ENCODE results near the gene PPM1G.
"Not testable (repeated sequence)": the region's sequence is repeated elsewhere in the genome, so short reads cannot be mapped to it uniquely, and the experiment has no call there.

Gene PPM1G

DNA sequence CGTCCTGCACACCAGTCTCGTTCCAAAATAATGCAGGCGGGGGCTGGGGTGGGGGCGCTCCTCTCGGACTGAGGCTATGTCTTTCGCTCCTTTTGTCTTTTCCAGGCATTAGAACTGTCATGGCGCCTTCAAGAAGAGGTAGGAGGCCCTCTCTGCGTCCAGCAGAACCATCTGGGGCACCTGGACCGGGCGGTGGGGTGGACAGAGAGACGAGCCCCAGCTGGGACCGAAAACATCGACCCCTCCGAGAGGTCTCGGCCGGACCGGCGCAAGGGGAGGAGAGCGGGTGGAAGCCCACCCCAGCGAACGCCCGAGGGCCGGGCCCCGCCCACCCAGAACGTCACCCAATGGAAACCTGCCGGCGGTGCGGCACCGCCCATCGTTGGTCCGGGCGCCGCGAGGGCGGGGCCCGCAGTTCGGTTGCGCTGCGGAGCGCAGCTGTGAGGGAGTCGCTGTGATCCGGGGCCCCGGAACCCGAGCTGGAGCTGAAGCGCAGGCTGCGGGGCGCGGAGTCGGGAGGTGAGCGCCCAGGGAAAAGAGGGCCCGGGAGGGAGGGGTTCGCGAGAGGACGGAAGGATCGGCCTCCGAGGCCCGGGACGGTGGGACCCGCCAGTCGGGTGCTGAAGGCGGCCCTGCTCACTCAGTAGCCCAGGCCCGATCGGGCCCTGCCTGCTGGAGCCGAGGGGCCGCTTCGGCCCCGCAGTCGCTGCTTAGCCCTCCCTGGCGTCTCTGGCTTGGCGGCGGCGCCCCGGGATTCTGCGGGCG is 19.0 kb upstream of the PPM1G start, which contains the start of gene NRBP1:
TSS of gene NRBP1 (plus strand) at position 419 of the 765 bp plus-strand sequence. CDS start 4,643 bp downstream, outside the sequence.
- Mint-ChIP-seq H3K27me3 (no peaks in the 10 kb centered on the region), H3K4me3 (peak within 1 kb of the TSS; percentile 99), H3K4me1 (ENCODE audit: low read depth) (peaks cover 35% of the 10 kb centered on the region), H3K9me3 (no peaks in the 10 kb centered on the region), H3K36me3 (ENCODE audit: low read depth) (peaks cover 31% of the 10 kb centered on the region), H3K27ac (peak within 1 kb of the TSS; percentile 98)
- peak; percentile 96 for DNase-seq

GRCh38 chr2:27427863-27428212 is 18.4 kb upstream of the PPM1G start:
- Mint-ChIP-seq H3K4me1 (ENCODE audit: low read depth) (peaks cover 29% of the 10 kb centered on the region), H3K27ac (peak overlapping the region; percentile 98), H3K9me3 (no peaks in the 10 kb centered on the region), H3K4me3 (peak overlapping the region; percentile 95), H3K36me3 (ENCODE audit: low read depth) (peaks cover 26% of the 10 kb centered on the region), H3K27me3 (no peaks in the 10 kb centered on the region)
- DNase-seq: no peak

DNA sequence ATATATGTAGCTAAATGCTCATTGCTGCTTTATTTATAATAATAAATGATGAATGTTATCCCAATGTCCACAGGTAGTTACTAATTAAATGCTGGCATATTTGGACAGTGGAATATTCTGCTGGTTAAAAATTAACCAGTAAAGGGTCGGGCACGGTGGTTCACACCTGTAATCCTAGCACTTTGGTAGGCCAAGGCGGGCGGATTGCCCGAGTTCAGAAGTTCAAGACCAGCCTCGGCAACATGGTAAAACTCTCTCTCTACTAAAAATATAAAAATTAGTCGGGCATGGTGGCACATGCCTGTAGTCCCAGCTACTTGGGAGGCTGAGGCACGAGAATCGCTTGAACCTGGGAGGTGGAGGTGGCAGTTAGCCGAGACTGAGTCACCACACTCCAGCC is 15.6 kb upstream of the PPM1G start:
- H3K27me3 Mint-ChIP-seq, H3K4me3 Mint-ChIP-seq, H3K9me3 Mint-ChIP-seq, DNase-seq, H3K27ac Mint-ChIP-seq: not testable (repeated sequence)
- Mint-ChIP-seq H3K4me1 (ENCODE audit: low read depth) (peaks cover 11% of the 10 kb centered on the region), H3K36me3 (ENCODE audit: low read depth) (peaks cover 13% of the 10 kb centered on the region)

GRCh38 chr2:27422958-27423357 is 13.6 kb upstream of the PPM1G start:
- H3K9me3 Mint-ChIP-seq: no peaks in the 10 kb centered on the region
- H3K4me3 Mint-ChIP-seq: no peak overlapping the region
- H3K27me3 Mint-ChIP-seq: no peaks in the 10 kb centered on the region
- DNase-seq: no peak
- no peak overlapping the region for H3K27ac Mint-ChIP-seq
- H3K36me3 Mint-ChIP-seq (ENCODE audit: low read depth): no peaks in the 10 kb centered on the region
- H3K4me1 Mint-ChIP-seq (ENCODE audit: low read depth): peaks cover 5% of the 10 kb centered on the region

DNA sequence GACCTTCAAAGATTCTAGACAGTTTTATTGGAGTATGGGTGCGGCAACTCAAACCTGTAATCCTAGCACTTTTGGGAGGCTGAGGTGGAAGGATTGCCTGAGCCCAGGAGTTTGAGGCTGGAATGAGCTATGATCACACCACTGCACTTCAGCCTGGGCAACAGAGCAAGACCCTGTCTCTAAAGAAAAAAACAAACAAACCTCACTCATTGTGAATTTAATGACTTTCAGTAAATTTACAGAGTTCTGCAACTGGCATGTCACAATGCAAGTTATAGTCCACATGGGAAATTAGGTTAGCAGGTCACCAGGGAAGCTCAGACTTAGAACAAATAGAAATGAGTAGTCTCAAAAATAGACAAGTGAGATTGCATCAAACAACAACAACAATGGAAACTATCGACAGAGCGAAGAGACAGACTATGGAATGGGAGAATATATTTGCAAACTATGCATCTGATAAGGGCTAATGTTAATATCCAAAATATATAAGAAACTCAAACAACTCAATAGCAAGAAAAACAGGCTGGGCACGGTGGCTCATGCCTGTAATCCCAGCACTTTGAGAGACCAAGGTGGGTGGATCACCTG is 12.4 kb upstream of the PPM1G start:
- Mint-ChIP-seq H3K36me3 (ENCODE audit: low read depth) (no peaks in the 10 kb centered on the region), H3K27ac (no peak overlapping the region), H3K27me3 (no peaks in the 10 kb centered on the region), H3K4me3 (no peak overlapping the region), H3K4me1 (ENCODE audit: low read depth) (no peaks in the 10 kb centered on the region), H3K9me3 (no peaks in the 10 kb centered on the region)
- DNase-seq: no peak

DNA sequence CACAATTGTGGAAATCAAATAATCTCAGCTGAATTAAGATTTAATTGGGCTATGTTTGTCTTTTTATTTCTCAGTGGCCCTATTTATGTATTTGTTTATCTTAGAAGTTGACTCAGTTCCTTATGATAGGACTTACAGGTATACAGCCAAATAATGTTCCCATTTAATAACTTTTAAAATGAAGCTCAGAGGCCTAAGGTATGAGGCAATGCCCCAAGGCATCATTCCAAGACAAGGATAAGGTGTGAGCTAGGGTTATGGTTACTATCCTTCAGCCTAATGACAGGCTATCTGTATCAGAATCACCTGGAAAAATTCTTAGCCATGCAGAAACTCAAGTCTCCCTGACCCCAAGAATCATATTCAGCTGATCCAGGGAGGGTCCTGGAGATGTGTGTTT is 11.6 kb upstream of the PPM1G start:
- Mint-ChIP-seq H3K36me3 (ENCODE audit: low read depth) (no peaks in the 10 kb centered on the region), H3K4me3 (no peak overlapping the region), H3K27me3 (no peaks in the 10 kb centered on the region), H3K4me1 (ENCODE audit: low read depth) (no peaks in the 10 kb centered on the region), H3K9me3 (no peaks in the 10 kb centered on the region), H3K27ac (no peak overlapping the region)
- no peak for DNase-seq

DNA sequence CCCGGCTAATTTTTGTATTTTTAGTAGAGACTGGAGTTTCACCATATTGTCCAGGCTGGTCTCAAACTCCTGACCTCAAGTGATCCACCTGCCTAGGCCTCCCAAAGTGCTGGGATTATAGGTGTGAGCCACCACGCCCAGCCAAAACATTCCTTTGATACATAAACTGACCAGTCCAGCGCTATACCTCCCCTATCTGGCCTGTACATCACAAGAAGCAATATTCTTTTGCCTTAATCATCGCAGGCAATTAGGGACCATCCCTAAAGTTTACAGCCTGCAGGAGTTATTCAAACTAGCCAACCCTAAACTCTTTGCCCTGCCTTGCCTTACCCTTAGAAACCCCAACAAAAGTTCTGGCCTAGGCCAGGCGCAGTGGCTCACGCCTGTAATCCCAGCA is 6.8 kb upstream of the PPM1G start:
- H3K9me3 Mint-ChIP-seq: no peaks in the 10 kb centered on the region
- no peak overlapping the region for H3K27ac Mint-ChIP-seq
- no peak for DNase-seq
- H3K4me1 Mint-ChIP-seq (ENCODE audit: low read depth): no peaks in the 10 kb centered on the region
- H3K4me3 Mint-ChIP-seq: no peak overlapping the region
- no peaks in the 10 kb centered on the region for H3K36me3 Mint-ChIP-seq (ENCODE audit: low read depth)
- peaks cover 2% of the 10 kb centered on the region for H3K27me3 Mint-ChIP-seq

DNA sequence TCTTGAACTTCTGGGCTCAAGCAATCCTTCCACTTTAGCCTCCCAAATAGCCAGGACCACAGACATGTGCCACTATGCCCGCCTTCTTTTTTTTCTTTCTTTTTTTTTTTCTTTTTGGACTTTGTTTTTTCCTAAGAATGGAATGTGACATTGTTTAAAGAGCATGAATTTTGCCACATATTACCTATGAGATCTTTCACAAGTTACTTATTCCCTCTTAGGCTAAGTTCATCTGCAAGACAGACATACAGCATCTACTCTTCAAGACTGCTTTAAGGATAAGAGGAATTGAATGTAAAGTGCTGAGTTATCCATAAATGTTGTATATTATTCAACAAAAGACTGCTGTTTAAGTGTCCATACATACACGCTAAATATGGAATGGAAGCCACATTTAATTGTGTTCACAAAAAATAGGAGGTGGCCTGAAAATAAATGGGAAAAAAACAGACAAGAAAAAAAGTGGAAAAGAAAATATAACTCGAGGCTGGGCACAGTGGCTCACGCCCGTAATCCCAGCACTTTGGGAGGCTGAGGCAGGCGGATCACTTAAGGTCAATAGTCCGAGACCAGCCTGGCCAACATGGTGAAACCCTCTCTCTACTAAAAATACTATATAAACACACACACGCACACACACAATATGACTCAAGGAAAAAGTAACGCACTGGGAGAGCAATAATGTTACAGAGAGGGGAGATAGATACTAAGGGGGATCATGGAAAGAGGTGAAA is 3.2 kb upstream of the PPM1G start:
- H3K27me3 Mint-ChIP-seq: peaks cover 2% of the 10 kb centered on the region
- peaks cover 13% of the 10 kb centered on the region for H3K36me3 Mint-ChIP-seq (ENCODE audit: low read depth)
- no peaks in the 10 kb centered on the region for H3K9me3 Mint-ChIP-seq
- no peak overlapping the region for H3K27ac Mint-ChIP-seq
- peaks cover 12% of the 10 kb centered on the region for H3K4me1 Mint-ChIP-seq (ENCODE audit: low read depth)
- no peak for DNase-seq
- H3K4me3 Mint-ChIP-seq: no peak overlapping the region

DNA sequence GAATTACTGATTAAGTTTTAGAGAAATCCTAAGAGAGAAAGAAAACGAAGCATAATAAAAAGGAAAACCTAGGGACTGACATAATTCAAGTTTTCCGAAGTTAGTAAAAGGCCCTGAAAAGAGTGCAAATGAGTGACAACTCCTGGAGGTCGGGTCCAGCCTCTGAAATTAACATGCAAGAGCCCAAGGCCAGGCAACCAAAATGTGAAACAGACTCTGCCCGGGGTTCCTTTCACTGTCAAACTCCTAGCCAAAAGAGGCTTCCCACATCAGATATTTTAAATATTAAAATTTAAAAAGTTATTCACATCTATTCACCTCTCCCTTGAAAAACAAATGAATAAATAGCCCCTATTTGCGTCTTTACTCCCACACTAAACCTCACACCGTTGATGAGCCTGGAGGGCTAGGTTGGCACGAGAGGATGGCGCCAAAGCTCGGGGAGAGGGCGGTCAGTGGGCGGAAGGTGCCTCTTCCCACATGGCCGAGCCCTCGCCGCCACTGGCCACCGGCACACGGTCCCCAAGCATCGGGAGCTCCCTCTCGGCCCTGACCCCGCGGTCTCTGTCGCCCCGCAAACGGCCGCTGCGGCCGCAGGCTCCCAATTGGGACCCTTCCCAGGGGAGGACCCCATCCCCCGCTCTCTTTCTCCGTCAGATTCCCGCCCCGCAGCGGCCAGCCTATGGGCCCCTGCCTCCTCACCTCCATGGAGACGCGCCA is 630 bp downstream of the PPM1G start:
- Mint-ChIP-seq H3K4me1 (ENCODE audit: low read depth) (peaks cover 40% of the 10 kb centered on the region), H3K4me3 (peak overlapping the region; percentile 87), H3K27ac (peak overlapping the region; percentile 78), H3K36me3 (ENCODE audit: low read depth) (peaks cover 50% of the 10 kb centered on the region), H3K9me3 (no peaks in the 10 kb centered on the region), H3K27me3 (peaks cover 2% of the 10 kb centered on the region)
- no peak for DNase-seq

DNA sequence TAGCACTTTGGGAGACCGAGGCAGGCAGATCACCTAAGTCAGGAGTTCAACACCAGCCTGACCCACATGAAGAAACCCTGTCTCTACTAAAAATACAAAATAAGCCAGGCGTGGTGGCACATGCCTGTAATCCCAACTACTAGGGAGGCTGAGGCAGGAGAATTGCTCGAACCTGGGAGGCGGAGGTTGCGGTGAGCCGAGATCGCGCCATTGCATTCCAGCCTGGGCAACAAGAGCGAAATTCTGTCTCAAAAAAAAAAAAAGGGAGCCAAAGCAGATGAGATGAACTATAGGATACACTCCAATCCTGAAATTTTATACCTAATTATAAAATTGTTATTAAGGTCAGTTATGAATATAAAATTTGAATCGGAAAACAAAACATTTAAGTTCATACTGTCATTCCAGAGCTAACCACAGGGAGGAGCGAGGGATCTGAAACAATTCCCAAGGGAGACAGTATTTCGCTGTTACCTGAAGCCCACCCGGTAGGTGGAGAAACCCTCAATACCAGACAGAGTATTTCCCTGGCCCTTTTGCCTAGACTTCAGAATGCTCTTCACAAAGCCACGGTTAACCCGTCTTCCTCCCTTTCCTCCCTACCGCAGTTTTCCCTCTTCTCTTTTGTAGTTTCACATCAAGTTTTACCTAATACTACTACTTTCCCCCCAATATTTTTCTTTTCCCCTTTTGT is 1.4 kb downstream of the PPM1G start:
- H3K4me3 Mint-ChIP-seq: peak overlapping the region; percentile 87
- H3K27me3 Mint-ChIP-seq: peaks cover 2% of the 10 kb centered on the region
- no peaks in the 10 kb centered on the region for H3K9me3 Mint-ChIP-seq
- peak overlapping the region; percentile 78 for H3K27ac Mint-ChIP-seq
- peaks cover 56% of the 10 kb centered on the region for H3K36me3 Mint-ChIP-seq (ENCODE audit: low read depth)
- no peak for DNase-seq
- peaks cover 45% of the 10 kb centered on the region for H3K4me1 Mint-ChIP-seq (ENCODE audit: low read depth)

DNA sequence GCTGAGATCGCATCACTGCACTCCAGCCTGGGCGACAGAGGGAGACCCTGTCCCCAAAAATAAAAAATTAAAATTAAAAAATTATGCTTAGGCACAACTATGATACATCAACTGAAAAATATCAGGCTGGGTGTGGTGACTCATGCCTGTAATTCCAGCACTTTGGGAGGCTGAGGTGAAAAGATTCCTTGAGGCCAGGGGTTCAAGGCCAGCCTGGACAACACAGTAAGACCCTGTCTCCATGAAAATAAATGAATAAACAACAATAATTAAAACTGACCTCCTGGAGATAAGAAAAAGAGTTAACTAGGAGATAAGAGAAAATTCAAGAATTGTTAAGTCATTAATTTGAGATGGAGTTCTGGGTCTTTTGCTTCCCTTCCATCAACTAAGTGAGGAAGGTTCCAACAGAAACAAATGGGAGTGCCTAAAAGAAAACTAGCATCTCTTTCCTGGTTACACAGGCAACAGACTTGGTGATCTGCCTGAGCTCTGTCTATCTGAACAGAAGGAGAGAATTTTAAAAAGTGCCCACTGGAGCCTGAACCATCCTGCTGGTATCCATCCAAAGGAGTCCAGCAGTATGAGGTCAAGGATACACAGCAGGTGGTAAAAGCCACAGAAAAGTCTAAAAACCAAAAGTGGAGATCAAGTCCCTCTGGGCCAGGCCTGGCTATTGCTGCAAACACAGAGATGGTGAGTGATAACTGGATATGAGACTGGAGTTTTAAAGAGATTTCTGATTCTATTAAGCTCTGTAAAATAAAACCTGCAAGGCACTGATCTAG is 8.8 kb downstream of the PPM1G start:
- peaks cover 58% of the 10 kb centered on the region for H3K4me1 Mint-ChIP-seq (ENCODE audit: low read depth)
- peaks cover 81% of the 10 kb centered on the region for H3K36me3 Mint-ChIP-seq (ENCODE audit: low read depth)
- H3K9me3 Mint-ChIP-seq: no peaks in the 10 kb centered on the region
- no peak overlapping the region for H3K4me3 Mint-ChIP-seq
- no peak for DNase-seq
- H3K27me3 Mint-ChIP-seq: no peaks in the 10 kb centered on the region
- H3K27ac Mint-ChIP-seq: peak overlapping the region; percentile 62

GRCh38 chr2:27398962-27399361 is 10.4 kb downstream of the PPM1G start:
- Mint-ChIP-seq H3K36me3 (ENCODE audit: low read depth) (peaks cover 72% of the 10 kb centered on the region), H3K27me3 (no peaks in the 10 kb centered on the region), H3K9me3 (no peaks in the 10 kb centered on the region), H3K4me1 (ENCODE audit: low read depth) (peaks cover 53% of the 10 kb centered on the region), H3K27ac (no peak overlapping the region), H3K4me3 (no peak overlapping the region)
- no peak for DNase-seq

DNA sequence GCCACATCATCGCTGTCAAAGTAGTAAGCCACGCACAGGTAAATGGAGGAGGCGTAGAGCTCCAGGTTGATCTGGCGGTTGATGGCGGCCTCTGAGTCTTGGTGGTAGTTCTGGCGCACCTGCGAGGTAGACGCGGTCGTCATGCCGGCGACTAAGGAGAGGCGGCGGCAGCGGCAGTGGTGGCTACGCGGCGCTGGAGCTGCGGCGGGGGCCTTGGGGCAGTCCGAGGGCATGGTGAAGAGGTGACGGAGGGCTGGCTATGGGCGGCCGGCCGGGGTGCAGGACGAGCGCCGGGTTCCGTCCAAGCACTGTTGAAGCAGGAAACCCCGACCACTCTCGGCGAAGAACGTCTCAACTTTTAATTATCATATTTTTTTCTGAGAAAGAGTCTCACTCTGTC is 16.2 kb downstream of the PPM1G start:
- no peak for DNase-seq
- Mint-ChIP-seq H3K4me1 (ENCODE audit: low read depth) (peaks cover 48% of the 10 kb centered on the region), H3K27ac (no peak overlapping the region), H3K27me3 (no peaks in the 10 kb centered on the region), H3K9me3 (no peaks in the 10 kb centered on the region), H3K36me3 (ENCODE audit: low read depth) (peaks cover 75% of the 10 kb centered on the region), H3K4me3 (no peak overlapping the region)
